HT1080 (cell line): Measurements from ENCODE around the gene TNK2. TPM values are rescaled to one million over a fixed set of nuclear protein-coding genes. Genes with fewer than 3 reads are reported as not detected.
"Not testable (repeated sequence)": the region's sequence is repeated elsewhere in the genome, so short reads cannot be mapped to it uniquely, and the experiment has no call there.

Experiments
- DNase-seq: peaks from one replicate; pipeline ENCODE4 v3.0.0-alpha.2; 2015; ENCODE audit warnings: low read depth
- total RNA-seq: library from RNA; depleted of rRNA; stranded (reverse); fragments of >200 nt; shearing (Covaris generic); gene quantifications from 2 replicates; pipeline ENCODE4 v1.2.3, GENCODE V29; 2014

The TNK2 gene
- total RNA-seq, 1 experiment from 2014 or later: 33.3 TPM

GRCh38 chr3:195872097-195872496 is 36.3 kb downstream of the TNK2 start:
- no peak for DNase-seq

- DNase-seq: not testable (repeated sequence)
Measured at GRCh38 chr3:195871686-195872085, 36.7 kb downstream of the TNK2 start.

- no peak for DNase-seq
Measured at GRCh38 chr3:195870937-195871336, 37.4 kb downstream of the TNK2 start.

- DNase-seq: no peak
Measured at GRCh38 chr3:195870442-195870841, 37.9 kb downstream of the TNK2 start.

GRCh38 chr3:195869413-195870001 is 38.8 kb downstream of the TNK2 start:
- no peak for DNase-seq

DNA sequence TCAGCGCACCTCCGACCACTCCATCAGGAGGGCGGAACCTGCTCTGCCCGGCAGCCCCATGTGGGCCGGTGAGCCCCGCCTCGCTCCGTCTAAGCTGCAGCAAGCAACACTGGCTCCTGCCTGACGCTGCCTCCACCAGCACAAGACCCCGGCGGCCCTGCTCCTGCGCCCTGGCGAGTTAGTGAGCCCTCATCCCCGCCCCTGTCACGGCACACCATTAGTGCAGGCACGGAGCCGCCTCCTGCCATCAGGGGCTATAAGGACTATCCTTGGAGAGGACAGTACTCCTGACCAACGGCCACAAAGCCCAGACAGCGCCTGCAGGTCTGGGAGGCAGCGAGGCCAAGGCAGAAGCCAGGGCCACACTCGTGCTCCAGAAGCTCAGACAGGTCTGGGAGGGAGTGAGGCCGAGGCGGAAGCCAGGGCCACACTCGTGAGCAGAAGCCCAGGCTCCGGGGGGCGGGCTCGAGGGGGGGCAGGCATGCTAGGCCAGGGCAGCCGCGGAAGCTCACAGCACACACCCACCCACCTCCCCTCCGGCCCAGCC is 39.4 kb downstream of the TNK2 start:
- no peak for DNase-seq

DNA sequence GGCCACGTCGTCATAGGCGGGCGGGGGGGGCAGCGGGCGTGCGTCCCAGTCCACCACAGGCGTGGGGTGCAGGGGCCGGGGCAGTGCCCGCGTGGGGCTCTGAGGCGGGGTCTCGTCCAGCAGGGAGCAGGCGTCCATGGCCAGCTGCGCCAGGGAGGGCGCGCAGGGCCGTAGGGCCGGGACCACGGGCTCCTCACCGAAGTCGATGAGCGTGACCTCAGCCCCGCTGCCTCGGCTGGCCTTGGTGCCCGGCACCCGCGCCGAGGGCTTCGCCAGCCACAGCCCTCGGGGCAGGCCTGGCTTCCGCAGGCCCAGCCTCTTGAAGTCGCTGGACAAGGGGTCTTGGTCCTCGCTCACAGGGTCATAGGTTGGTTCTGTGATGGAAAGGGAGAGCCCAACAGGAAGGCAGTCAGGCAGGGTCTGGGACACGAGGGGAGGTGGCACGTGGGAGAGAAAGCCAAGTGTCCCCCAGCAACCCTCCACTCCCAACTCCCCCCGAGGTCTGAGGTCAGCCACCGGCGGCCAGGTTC is 40.0 kb downstream of the TNK2 start:
- DNase-seq: no peak

GRCh38 chr3:195867631-195868335 is 40.6 kb downstream of the TNK2 start:
- DNase-seq: no peak

- no peak for DNase-seq
Measured at GRCh38 chr3:195866686-195867511, 41.5 kb downstream of the TNK2 start.

- DNase-seq: no peak
Measured at GRCh38 chr3:195865752-195866151, 42.6 kb downstream of the TNK2 start.

GRCh38 chr3:195863121-195864061 is 45.0 kb downstream of the TNK2 start:
- peak; percentile 89 for DNase-seq

DNA sequence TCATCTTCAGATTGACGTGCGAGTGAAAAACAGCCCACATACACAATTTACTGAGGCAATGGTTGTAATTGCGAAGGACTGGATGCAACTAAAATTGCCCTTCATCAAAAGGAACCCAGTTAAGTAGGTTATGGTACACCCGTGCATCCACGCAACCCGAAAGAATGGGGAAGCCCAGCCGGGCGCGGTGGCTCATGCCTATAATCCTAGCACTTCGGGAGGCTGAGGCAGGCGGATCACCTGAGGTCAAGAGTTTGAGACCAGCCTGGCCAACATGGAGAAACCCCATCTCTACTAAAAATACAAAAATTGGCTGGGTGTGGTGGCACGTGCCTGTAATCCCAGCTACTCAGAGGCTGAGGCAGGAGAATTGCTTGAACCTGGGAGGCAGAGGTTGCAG is 46.0 kb downstream of the TNK2 start:
- not testable (repeated sequence) for DNase-seq

DNA sequence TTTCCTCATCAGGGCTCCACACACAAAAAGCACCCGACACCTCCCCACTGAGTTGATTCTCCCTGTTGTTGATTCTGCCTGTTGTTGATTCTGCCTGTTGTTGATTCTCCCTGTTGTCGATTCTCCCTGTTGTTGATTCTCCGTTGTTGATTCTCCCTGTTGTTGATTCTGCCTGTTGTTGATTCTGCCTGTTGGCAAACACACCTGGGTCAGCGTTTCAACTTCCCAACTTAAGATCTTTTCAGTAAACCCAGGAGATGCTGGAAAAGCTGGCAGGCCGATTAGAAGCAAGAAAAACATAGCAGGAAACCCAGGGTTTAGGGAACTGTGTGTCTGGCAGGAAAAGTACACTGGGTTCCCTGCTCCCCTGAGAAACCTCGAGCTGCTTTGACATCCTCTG is 47.9 kb downstream of the TNK2 start:
- no peak for DNase-seq

DNA sequence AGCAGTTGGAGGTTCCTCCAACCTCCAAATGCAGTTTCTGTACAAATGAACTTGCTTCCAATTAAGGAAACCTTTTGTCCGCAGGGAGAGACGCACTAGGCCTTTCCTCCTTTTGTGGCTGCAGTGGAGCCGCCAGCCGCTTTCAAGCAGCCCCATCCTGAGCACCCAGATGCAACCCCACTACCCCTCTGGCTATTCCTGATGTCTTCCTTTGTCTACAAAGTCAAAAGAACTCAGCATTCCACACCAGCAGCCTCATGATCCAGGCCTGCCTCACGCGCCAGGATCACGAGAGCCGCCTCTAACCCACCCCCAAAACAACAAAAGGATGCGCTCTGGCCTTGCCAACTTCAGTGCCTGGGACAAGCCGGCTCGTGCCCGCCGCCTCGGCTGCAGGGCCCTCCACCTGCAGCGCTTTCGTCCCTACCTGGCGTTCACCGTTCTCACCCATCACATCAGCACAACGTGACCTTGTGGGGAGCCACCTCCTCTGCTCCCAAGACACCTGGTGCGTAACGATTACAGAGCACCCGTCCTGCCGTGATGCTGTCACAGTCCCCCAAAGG is 48.4 kb downstream of the TNK2 start:
- DNase-seq: no peak

GRCh38 chr3:195859061-195859845 is 49.1 kb downstream of the TNK2 start:
- DNase-seq: peak; percentile 58

DNA sequence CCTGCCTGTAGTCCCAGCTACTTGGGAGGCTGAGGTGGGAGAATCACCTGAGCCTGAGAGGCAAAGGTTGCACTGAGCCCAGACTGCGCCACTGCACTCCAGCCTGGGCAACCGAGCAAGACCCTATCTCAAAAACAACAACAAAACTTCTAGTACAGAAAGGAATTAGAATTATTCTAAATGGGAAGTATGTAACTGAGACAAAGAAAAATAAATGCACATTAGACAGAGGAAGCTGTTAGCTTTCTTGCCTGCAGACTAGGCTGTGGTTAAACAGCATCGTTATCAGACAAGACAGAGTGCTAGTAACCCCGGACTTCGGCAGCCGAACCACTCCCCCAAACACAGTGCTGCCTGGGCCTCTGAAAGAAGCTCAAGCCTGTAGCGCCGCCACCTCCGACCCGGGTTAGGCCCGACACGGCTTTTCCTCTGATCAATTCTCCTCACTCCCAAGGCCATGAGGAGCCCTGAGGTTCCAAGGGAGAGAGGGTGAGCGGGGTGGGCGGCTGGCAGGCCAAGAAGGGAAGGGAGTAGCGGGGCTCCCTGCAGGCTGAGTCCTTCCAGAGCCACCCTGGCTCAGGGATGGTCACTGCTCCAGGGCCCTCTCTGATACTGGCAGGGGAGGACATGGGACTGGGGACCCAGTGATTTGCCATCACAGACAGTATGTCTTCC is 51.8 kb downstream of the TNK2 start:
- DNase-seq: no peak

DNA sequence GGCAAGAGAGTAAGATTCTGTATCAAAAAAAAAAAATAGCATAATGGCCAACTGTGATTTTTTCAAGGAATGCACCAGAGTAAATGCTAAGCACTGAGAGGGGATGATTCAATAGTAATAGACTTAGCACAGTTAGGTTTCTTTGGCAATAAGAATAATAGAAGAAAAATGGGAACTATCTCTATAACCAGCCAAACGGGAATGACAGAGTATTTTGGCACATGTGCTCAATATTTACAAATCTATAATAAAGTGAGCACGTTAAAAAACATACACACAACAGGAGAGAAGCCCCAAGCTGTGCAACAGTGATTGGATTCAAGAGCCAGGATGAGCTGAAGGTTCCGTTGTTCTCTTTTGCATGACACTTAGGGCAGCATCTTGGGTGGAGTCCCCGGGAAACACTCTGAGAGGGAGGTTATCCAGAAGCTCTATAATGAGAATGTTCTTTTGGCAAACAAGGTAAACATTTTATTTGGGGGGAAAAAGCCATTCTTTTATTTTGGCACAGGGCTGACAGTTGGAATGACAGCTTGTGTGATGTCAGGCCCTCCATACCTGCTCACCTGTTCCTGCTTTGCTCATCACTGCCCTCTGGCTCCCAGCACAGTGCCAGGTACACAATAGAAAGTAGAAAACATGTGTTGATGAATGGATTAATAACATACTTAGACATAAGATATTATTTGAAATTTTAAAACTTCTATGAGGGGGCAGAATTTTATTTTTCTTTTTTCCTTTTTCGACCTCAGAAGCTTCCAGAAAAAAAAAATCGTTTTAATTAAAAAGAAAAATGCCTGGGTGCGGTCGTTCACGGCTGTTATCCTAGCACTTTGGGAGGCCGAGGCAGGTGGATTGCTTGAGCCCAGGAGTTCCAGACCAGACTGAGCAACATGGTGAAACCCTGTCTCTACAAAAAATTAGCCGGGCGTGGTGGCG is 52.6 kb downstream of the TNK2 start:
- no peak for DNase-seq
